ACHN (cell line): Measurements from ENCODE around the gene ANKRD55.
A peak's percentile ranks its signal among the peaks of the same experiment; 100 is the strongest.
"Not testable (repeated sequence)": the region's sequence is repeated elsewhere in the genome, so short reads cannot be mapped to it uniquely, and the experiment has no call there.

ENCODE experiments used
- DNase-seq: peaks from one replicate; pipeline ENCODE4 v3.0.0-alpha.2; 2015
- in situ Hi-C: cut with HindIII; loops from 2 replicates; pipeline ENCODE4 v1.10.0; 2017; ENCODE audit warnings: low sequenced_read_pairs, low pct_ligation_motif_present, low pct_unique_long_range_greater_than_20kb

Gene ANKRD55

DNA sequence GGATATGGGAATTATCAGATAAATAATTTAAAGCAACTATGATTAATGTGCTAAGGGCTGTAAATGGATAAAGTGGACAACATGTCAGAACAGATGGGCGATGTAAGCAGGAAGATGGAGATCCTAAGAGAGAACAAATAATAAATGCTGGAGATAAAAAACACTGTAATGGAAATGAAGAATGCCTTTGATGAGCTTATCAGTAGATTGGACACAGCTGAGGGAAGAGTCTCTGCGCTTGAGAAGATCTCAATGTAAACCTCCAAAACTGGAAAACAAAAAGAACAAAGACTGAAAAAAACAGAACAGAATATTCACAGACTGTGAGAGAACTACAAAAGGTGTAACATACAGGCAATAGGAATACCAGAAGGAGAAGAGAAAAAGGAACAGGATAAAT is 102.5 kb downstream of the ANKRD55 start:
- no peak for DNase-seq
- in situ Hi-C loops: no loop called here

- in situ Hi-C loops: no loop called here
Measured at GRCh38 chr5:56129288-56129687, 103.8 kb downstream of the ANKRD55 start.

GRCh38 chr5:56128113-56128512 is 105.0 kb downstream of the ANKRD55 start:
- in situ Hi-C loops: no loop called here
- DNase-seq: no peak

More at GRCh38 chr5:56129288-56129687, 103.8 kb downstream of the ANKRD55 start:
- DNase-seq: no peak

- in situ Hi-C loops: no loop called here
- DNase-seq: no peak
Measured at GRCh38 chr5:56126487-56127179, 106.5 kb downstream of the ANKRD55 start.

DNA sequence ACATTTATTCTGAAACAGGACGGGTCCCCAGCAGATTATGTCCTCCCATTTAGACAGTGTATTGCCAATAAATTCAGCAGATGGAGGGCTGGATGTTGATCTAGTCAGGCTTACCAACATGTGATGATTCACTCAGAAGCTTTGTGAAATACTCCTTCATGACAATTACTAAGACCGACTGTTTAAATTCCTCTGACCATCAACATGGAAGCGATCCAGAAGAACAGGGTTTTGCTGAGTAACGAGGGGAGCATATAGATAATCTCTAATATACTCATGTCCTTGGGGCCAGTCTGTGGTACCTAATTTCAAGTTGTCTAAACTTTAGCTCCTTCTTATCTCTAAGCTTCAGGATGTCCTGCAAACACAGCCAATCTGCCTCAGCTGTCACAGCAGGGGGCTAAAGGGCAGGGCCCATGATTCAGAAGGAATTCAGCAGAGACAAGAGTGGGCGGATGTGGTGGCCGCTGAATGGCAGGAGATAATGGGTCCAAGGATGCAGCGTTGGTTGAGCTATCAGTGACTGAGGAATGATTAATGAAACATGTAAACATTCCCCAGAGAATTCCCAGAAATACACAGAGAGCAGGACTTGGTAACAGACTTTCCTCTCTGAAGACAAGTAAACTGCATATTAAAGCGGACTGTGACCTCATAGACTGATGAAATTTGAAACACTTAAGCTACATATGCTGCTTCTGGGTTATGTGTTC is 109.4 kb downstream of the ANKRD55 start:
- DNase-seq: peak; percentile 96

GRCh38 chr5:56122360-56122985 is 110.7 kb downstream of the ANKRD55 start:
- DNase-seq, in situ Hi-C loops: not testable (repeated sequence)

More for the DNA sequence above, 109.4 kb downstream of the ANKRD55 start:
- in situ Hi-C loops: no loop called here

- DNase-seq: no peak
- in situ Hi-C loops: no loop called here
Measured at GRCh38 chr5:56119050-56119449, 114.1 kb downstream of the ANKRD55 start.

DNA sequence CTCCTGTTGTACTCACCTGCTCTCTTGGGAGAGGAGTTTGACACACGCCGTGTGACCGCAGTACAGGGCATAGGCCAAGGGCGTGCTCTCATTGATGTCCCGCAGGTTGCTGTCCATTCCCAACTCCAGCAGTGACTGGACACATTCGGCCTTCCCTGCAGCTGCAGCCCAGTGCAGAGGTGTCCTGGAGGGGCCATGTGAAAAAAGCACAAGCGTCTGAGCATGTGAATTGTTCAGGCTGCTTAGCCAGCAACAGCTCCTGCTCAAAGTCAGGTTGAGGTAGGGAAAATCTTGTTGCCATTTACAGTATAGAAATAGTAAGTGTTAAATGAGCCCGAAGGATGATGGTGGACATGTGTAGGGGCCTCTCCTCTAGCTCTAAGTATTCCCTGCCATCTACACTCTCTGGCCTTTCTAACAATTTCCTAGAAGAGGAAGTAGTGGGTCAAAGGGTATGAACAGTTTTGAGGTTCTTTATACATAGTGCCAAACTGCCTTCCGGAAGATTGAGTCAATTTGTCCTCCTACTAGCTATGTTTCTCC is 116.5 kb downstream of the ANKRD55 start:
- in situ Hi-C loops: no loop called here
- DNase-seq: no peak

GRCh38 chr5:56115589-56115988 is 117.5 kb downstream of the ANKRD55 start:
- in situ Hi-C loops: no loop called here
- no peak for DNase-seq

DNA sequence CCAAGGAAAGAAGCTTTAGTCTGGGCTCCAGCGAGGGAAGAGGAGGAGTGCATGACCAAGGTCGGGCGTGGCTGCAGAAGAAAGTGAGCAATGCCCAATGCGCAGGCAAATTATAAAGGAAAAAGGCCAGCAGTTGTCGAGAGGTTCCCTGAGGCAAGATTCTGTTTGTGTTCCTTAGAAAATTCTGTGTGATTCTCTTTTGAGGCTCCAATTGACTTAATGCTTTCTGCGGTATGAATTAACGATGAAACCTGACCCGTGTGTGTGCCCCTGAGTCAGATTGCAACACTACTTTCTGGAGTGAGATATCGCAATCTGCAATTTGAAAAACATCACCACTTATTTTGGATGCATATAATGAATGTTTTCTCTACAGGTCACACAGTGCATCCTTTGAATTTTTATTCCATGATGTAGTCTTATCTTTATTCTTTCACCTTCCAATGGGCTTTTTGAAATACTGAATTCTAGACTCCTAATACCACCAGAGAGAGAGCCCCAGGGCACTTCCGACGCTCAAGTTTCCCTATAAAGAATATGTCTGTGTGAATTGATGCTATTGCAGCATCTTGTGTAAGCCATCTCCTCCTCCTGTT is 120.5 kb downstream of the ANKRD55 start:
- DNase-seq: no peak
- in situ Hi-C loops: no loop called here

- DNase-seq: no peak
- in situ Hi-C loops: no loop called here
Measured at GRCh38 chr5:56111404-56111781, 121.7 kb downstream of the ANKRD55 start.

DNA sequence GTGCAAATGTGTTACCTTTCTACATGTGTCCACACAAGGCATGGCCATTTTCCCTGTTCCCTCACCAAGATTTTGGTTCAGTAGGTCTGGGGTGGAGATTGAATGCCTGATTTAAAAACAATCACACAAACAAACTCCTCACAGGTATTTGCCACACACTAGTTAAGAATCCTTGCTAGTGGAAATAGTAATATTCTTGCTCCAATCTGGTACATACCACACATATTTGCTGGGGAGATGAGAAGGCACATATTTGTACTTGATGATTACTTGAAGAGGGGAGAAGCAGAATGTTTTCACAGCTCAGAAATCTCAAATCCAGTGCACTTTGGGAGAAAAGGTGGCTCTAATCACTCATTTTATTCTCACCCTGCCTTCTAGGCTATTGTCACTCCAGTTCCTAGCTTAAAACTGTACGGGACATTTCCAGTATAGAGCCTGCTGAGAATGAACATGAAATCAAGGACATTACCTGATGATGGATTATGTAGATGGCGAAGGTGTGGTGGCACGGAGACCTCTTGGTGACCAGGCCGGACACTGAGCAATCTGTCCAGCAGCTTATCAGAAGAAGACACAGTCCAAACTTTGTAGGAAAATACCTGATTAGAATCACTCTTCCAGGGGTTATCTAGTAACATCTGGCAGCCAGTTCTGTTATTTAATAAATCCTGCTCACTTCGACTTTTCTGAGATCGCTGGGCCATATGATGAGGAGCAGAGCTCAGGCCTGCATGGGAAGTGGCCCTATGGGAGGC is 122.3 kb downstream of the ANKRD55 start:
- in situ Hi-C loops: no loop called here
- DNase-seq: no peak

DNA sequence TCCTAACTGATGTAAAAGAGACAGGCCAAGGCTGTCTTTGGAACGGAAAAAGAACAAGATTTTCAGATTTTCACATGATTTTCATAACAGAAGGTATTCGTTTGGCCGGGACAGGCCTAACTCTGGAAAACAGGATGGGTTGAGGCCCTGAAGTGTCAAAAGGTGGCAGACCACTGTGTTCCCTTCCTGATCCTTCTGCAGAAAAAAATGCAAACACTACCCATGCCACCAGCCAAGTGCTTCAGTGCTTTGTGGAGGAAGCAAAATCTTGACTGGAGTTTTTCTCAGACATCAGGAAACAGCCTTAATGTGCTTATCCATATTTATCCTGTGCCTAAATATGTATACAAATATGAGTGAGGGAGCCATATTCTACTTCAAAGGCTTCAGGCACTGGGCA is 124.9 kb downstream of the ANKRD55 start:
- in situ Hi-C loops: no loop called here
- DNase-seq: no peak

DNA sequence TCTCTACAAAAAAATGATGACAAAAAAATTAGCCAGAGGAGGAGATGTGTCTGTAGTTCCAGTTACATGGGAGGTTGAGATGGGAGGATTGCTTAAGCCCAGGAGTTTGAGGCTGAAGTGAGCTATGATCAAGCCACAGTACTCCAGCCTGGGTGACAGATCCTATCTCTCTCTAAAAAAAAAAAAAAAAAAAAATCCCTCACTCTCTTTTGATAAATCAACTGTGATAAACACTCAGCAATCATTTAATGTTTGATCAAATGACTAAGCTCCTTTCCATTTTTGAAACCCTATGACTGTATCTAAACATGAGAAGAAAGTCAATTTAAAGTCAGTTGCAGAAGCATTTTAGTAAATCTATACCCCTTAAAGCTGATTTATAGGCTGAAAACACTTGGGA is 126.3 kb downstream of the ANKRD55 start:
- in situ Hi-C loops: no loop called here

GRCh38 chr5:56105511-56106291 is 127.4 kb downstream of the ANKRD55 start:
- no peak for DNase-seq
- in situ Hi-C loops: no loop called here

More for the DNA sequence above, 126.3 kb downstream of the ANKRD55 start:
- DNase-seq: no peak

DNA sequence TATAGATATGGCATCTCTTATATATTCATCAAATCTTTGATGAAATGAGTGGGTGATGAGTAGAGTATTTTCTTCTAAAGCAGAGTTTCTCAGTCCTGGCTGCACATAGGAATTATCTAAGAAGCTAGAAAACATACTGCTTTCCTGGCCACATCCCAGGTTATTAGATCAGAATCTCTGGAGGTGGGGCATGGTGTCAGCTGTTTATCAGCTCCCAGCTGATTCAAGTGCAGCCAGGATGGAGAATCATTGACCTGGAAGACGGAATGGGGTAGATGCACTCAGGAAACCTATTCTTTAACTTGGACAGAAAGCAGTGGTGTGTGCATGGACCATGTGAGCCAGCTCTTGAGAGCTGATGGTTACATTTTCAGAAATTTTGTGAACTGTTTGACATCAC is 130.2 kb downstream of the ANKRD55 start:
- in situ Hi-C loops: no loop called here
- DNase-seq: no peak

GRCh38 chr5:56102207-56102606 is 130.9 kb downstream of the ANKRD55 start:
- in situ Hi-C loops, DNase-seq: not testable (repeated sequence)

DNA sequence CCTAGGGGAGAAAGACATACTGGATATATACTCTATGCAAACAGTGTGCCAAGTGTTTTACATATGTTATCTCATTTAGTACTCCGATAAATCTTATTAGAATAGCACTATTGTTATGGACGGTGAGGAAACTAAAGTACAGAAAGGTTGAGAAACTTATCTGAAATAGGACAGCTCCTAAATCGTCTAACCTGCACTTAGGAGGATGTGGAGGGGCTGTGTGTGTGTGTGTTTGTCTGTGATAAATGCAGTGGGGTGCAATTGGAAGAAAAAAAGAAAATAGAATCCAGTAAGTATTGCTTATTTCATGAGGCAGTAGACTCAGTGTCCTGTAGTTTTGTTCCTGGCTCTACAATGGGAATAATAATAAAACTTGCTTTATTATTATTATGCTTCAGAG is 131.9 kb downstream of the ANKRD55 start:
- in situ Hi-C loops: no loop called here
- DNase-seq: no peak
